ENCODE data around the gene CYB5R3. TPM values are rescaled to one million over a fixed set of nuclear protein-coding genes. Genes with fewer than 3 reads are reported as not detected.

The CYB5R3 gene
- polyA plus RNA-seq, 1 of the 3 experiments (the other 2 are of a cell fraction) = 106 TPM

DNA sequence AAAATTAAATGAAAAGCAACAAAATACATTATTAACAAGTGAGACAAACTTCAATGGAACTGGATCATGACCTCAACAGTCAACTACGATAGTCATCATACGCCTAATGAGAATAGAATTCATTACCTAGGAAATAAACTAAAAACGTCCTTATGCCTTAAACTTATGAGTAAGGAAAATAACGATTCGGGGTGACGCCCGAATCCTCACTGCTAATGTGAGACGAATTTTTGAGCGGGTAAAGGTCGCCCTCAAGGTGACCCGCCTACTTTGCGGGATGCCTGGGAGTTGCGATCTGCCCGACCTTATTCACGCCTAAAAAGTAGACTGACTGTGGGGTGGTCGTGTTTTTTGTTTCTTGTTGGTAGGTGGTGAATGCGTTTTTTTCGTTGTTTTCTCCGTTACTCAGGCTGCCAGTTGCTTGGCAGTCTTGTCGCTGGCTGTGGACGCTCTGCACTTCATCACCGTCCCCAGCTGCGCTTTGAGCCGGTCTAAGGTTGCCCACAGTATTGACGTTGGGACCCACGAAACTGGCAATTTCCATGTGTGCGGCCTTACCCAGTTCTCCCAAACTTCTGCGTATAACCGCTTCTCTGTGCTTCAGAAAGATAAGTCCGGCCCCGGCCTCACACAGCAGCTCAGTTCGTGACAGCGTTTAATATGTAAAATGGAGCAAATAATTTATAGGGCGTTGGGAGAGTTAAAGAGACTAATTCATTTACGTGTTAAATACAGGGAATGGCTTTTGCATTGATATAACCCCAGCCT, 33.9 kb downstream of the CYB5R3 start:
- Histone ChIP-seq H3K9ac (peak overlapping the region; percentile 87), H3K36me3 (replicated peaks in 1 of 2; ENCODE audit: control insufficient read depth in 1 of 2, insufficient read depth in 2 of 2, low read length in 1 of 2) (no peaks in the 10 kb centered on the region), H3K27ac (ENCODE audit: low read depth in 2 of 2, low read length in 1 of 2) (peak overlapping the region; percentile 95 to 96), H2AFZ (ENCODE audit: low read depth) (no peak overlapping the region), H3K9me3 (no peaks in the 10 kb centered on the region), H3K79me2 (ENCODE audit: insufficient read depth) (peaks cover 39% of the 10 kb centered on the region), H4K20me1 (ENCODE audit: insufficient read depth) (peaks cover 15% of the 10 kb centered on the region; the same call in 1 of the 2 replicates), H3K4me3 (ENCODE audit: low read depth in 2 of 2, low read length in 1 of 2) (peak overlapping the region; percentile 62 to 76), H3K27me3 (ENCODE audit: insufficient read depth) (no peaks in the 10 kb centered on the region), H3K4me2 (peak overlapping the region; percentile 81), H3K9me2 (no peaks in the 10 kb centered on the region), H3K4me1 (ENCODE audit: control insufficient read depth in 1 of 2, insufficient read depth in 2 of 2, low read depth in 1 of 2, low read length in 1 of 2) (peaks cover 11 to 12% of the 10 kb centered on the region in 2 experiments; a peak in 2 of 4 replicates), H3F3A (replicated peaks; ENCODE audit: insufficient read depth) (peaks cover 10% of the 10 kb centered on the region)
- POLR2A ChIA-PET = interaction anchor here (0.6 to 1.8 kb wide), 8 partner anchors 12 to 1071 kb away, joined by 3 to 6 read pairs (median 3); partner anchors contain the start of genes CYB5R3 and POLR3H
- CTCF ChIA-PET = interaction anchor here (0.8 to 1.3 kb wide), 2 partner anchors 14 to 252 kb away, joined by 3 read pairs; no protein-coding TSS in a partner anchor
- DNase-seq = peak; percentile 79
- TF ChIP-seq TCF12 (IDR thresholded peaks at IDR 0.05) (peak; percentile 48; the same call in 1 of the 2 replicates), ZBTB33 (IDR thresholded peaks at IDR 0.05; ENCODE audit: borderline replicate concordance, low read depth) (peak; percentile 86; the same call in 1 of the 2 replicates), NRF1 (IDR thresholded peaks at IDR 0.05; ENCODE audit: low read depth, low read length) (no peak), TAF1 (IDR thresholded peaks at IDR 0.05; ENCODE audit: borderline replicate concordance, low read depth, low read length) (peak; percentile 66), EP300 (IDR thresholded peaks at IDR 0.05; ENCODE audit: borderline replicate concordance in 1 of 2, low read depth in 1 of 2, low read length in 1 of 2) (peak in 1 of 2 experiments; percentile 38; a peak in 2 of 4 replicates), REST (IDR thresholded peaks at IDR 0.05; ENCODE audit: low read depth, low read length) (peak; percentile 62; the same call in 1 of the 2 replicates), FOSL2 (IDR thresholded peaks at IDR 0.05; ENCODE audit: borderline replicate concordance, low read depth) (peak; percentile 7; the same call in 1 of the 2 replicates), JUND (IDR thresholded peaks at IDR 0.05) (peak; percentile 40; the same call in 1 of the 2 replicates), YY1 (IDR thresholded peaks at IDR 0.05; ENCODE audit: low read depth) (no peak), TEAD4 (IDR thresholded peaks at IDR 0.05; ENCODE audit: borderline replicate concordance, insufficient read depth) (peak; percentile 70; the same call in 1 of the 2 replicates), POLR2AphosphoS5 (IDR thresholded peaks at IDR 0.05; ENCODE audit: low read depth, low read length) (peak; percentile 100), SIN3A (IDR thresholded peaks at IDR 0.05; ENCODE audit: borderline replicate concordance, low read depth, low read length) (peak; percentile 100), RXRA (IDR thresholded peaks at IDR 0.05; ENCODE audit: borderline replicate concordance, low read depth) (peak; percentile 35; the same call in 1 of the 2 replicates), MXI1 (IDR thresholded peaks at IDR 0.05; ENCODE audit: low read depth, low read length) (no peak; the same call in 1 of the 2 replicates), CHD2 (IDR thresholded peaks at IDR 0.05; ENCODE audit: low read length, partially characterized antibody) (no peak)
- TF ChIP-seq, protein P1, sequence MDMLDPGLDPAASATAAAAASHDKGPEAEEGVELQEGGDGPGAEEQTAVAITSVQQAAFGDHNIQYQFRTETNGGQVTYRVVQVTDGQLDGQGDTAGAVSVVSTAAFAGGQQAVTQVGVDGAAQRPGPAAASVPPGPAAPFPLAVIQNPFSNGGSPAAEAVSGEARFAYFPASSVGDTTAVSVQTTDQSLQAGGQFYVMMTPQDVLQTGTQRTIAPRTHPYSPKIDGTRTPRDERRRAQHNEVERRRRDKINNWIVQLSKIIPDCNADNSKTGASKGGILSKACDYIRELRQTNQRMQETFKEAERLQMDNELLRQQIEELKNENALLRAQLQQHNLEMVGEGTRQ (IDR thresholded peaks at IDR 0.05; ENCODE audit: borderline replicate concordance, low read depth, low read length) = no peak
- TF ChIP-seq, protein P2, sequence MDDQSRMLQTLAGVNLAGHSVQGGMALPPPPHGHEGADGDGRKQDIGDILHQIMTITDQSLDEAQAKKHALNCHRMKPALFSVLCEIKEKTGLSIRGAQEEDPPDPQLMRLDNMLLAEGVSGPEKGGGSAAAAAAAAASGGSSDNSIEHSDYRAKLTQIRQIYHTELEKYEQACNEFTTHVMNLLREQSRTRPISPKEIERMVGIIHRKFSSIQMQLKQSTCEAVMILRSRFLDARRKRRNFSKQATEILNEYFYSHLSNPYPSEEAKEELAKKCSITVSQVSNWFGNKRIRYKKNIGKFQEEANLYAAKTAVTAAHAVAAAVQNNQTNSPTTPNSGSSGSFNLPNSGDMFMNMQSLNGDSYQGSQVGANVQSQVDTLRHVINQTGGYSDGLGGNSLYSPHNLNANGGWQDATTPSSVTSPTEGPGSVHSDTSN (IDR thresholded peaks at IDR 0.05) = peak; percentile 62; the same call in 1 of the 2 replicates
- TF ChIP-seq, protein P3, sequence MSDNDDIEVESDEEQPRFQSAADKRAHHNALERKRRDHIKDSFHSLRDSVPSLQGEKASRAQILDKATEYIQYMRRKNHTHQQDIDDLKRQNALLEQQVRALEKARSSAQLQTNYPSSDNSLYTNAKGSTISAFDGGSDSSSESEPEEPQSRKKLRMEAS (IDR thresholded peaks at IDR 0.05; ENCODE audit: low read depth) = peak; percentile 59; the same call in 1 of the 2 replicates
- 1% methylated on average over 27 of the region's 35 CpGs for WGBS (ENCODE audit: low lambda C conversion rate)

All from SK-N-SH (cell line).